OCI-LY1 (cell line): Measurements from ENCODE around the gene MYOF.

Experiments used
- CTCF ChIP-seq: fragments of 200-600 bp; sonication (generic), shearing (Covaris generic); IDR thresholded peaks from 2 replicates; pipeline ENCODE4 v1.5.1; 2017; ENCODE audit warnings: mild to moderate bottlenecking, antibody characterized with exemption, low read length, moderate library complexity, mixed read lengths
- EZH2 ChIP-seq: fragments of 200-600 bp; sonication (generic), shearing (Covaris generic); IDR thresholded peaks from 2 replicates; pipeline ENCODE4 v1.8.0; 2017; ENCODE audit warnings: borderline replicate concordance, mixed run types, mild to moderate bottlenecking, antibody characterized with exemption, low read length, moderate library complexity, mixed read lengths

- TF ChIP-seq CTCF (no peak), EZH2 (no peak)
Measured at GRCh38 chr10:93509816-93510215, 27.7 kb upstream of the MYOF start.
